Mammary epithelial cell (primary cell): ENCODE data around the gene NANP.

ENCODE experiments used
- EZH2 ChIP-seq: IDR thresholded peaks from 2 replicates; pipeline ENCODE4 v1.6.1; 2012; ENCODE audit warnings: low read length, inconsistent platforms, borderline replicate concordance
- TF ChIP-seq, protein P1 (sequence below), 2 donors: IDR thresholded peaks in 1 of 2; conservative IDR thresholded peaks in 1 of 2; 2 replicates each; pipeline ENCODE4 v1.5.1; 2011 to 2012; ENCODE audit warnings: inconsistent platforms in 2 of 2, low read length in 2 of 2, mild to moderate bottlenecking in 2 of 2, control low read depth in 1 of 2, low read depth in 1 of 2; ENCODE audit not compliant: insufficient read depth in 1 of 2; ENCODE audit errors: extremely low read depth in 1 of 2

DNA sequence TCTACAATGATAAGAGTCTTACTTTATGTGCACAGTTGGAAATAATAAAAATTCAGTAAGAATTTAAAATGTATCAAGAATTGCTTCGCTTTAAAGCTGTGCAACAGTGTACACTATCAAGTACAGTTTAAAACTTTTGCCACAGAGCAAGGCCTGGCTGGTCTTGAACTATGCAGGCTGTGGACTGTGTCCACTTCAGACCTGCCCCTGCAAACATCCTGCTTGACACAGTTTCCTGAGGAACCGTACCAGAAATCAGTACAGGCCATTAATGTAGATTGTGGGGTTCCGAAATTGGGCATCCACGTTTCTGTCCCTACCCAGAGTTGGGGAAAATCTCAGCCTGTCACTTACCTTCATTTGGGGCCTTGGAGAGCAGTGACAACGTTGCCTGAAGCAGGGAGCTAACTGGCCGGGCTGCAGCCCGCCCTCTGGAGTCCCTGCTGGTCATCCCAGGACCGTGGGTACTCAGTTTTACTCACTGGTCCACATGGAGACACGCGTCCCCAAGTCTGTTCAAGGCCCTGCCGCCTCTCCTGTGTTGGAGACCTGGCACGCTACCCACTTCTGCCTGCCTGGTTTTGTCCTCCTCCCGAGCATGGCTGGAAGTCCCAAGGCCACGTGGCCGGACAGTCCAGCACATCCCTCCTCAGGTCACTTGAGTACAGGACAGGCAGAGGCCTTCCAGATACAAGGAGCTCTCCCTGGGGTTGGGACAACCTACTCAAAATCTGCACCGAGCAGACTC is 46.9 kb downstream of the NANP start:
- TF ChIP-seq EZH2, result no peak
- TF ChIP-seq, protein P1, sequence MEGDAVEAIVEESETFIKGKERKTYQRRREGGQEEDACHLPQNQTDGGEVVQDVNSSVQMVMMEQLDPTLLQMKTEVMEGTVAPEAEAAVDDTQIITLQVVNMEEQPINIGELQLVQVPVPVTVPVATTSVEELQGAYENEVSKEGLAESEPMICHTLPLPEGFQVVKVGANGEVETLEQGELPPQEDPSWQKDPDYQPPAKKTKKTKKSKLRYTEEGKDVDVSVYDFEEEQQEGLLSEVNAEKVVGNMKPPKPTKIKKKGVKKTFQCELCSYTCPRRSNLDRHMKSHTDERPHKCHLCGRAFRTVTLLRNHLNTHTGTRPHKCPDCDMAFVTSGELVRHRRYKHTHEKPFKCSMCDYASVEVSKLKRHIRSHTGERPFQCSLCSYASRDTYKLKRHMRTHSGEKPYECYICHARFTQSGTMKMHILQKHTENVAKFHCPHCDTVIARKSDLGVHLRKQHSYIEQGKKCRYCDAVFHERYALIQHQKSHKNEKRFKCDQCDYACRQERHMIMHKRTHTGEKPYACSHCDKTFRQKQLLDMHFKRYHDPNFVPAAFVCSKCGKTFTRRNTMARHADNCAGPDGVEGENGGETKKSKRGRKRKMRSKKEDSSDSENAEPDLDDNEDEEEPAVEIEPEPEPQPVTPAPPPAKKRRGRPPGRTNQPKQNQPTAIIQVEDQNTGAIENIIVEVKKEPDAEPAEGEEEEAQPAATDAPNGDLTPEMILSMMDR (conservative IDR thresholded peaks at IDR 0.05 in 1 of 2, IDR thresholded peaks at IDR 0.05 in 1 of 2; ENCODE audit: extremely low read depth in 1 of 2, insufficient read depth in 1 of 2, low read depth in 1 of 2, low read length in 2 of 2), result no peak
